Heart right ventricle (tissue), 16 donors: ENCODE measurements around the gene TCTA. TPM values are rescaled to one million over a fixed set of nuclear protein-coding genes. Genes with fewer than 3 reads are reported as not detected.

Source experiments
- ATAC-seq, 8 donors: fragments of 200-7000 bp; cut with Tn5 transposase; one replicate each; pipeline ENCODE4 v1.9.1; 2020; ENCODE audit warnings: mild to moderate bottlenecking in 8 of 8, moderate library complexity in 8 of 8, moderate number of reproducible peaks in 1 of 8
- DNase-seq, 2 donors: peaks; one replicate each; pipeline ENCODE4 v3.0.0-alpha.2; 2020
- H3K27ac ChIP-seq, 10 donors: fragments of 200-600 bp; sonication (generic) in 2 of 10; one replicate each; pipeline versions ENCODE4 v1.5.0 to v1.8.0; 2020 to 2022; ENCODE audit warnings: mild to moderate bottlenecking in 3 of 10
- H3K27me3 ChIP-seq, 7 donors: fragments of 200-600 bp; one replicate each; pipeline ENCODE4 v1.8.0; 2021 to 2022; ENCODE audit warnings: mild to moderate bottlenecking in 2 of 7
- H3K36me3 ChIP-seq, 9 donors: fragments of 200-600 bp; sonication (generic) in 1 of 9; one replicate each; pipeline versions ENCODE4 v1.5.0 to v1.8.0; 2020 to 2022; ENCODE audit warnings: mild to moderate bottlenecking in 2 of 9
- H3K4me1 ChIP-seq, 9 donors: fragments of 200-600 bp; sonication (generic) in 1 of 9; one replicate each; pipeline versions ENCODE4 v1.5.0 to v1.8.0; 2020 to 2022; ENCODE audit warnings: mild to moderate bottlenecking in 4 of 9
- H3K4me3 ChIP-seq, 10 donors: fragments of 200-600 bp; sonication (generic) in 2 of 10; one replicate each; pipeline versions ENCODE4 v1.5.0 to v1.8.0; 2020 to 2022; ENCODE audit warnings: mild to moderate bottlenecking in 7 of 10, moderate library complexity in 2 of 10
- H3K9me3 ChIP-seq, 11 donors: fragments of 200-600 bp in 10 of 11; sonication (generic) in 2 of 11; one replicate each; pipeline versions ENCODE4 v1.5.0 to v1.8.0; 2013 to 2022; ENCODE audit warnings: mild to moderate bottlenecking in 2 of 11, control low read depth in 1 of 11, moderate library complexity in 1 of 11
- WGBS, 2 donors: extraction: QIAGEN DNeasy Blood & Tissue Kit; methylation state at CpG; one replicate each; pipeline ENCODE4 v1.1.7; 2013; ENCODE audit warnings: inconsistent platforms in 1 of 2; 5-methylcytosine and 5-hydroxymethylcytosine counted together
- intact Hi-C, 10 donors: fragments of 100-400 bp; cut with DNase I; formaldehyde crosslinking; loops; one replicate each; pipeline versions ENCODE4 v1.11.1 to v1.14.2; 2022
- polyA plus RNA-seq, 2 donors: library from polyadenylated mRNA; stranded (reverse); fragments of 200-250 nt; gene quantifications; one replicate each; pipeline ENCODE4 v1.2.3, GENCODE V29; 2013
- total RNA-seq, 10 donors: library from RNA; stranded (reverse); fragmentation: NEBNext Ultra II Directional in 3 of 10; extraction: Animal tissue kit (Norgen Biotek cat#: 25700) in 3 of 10; gene quantifications; one replicate each; pipeline versions ENCODE4 v1.2.1 to v1.2.4, GENCODE V29; 2021 to 2023
- TF ChIP-seq, protein P1 (sequence below), 9 donors: fragments of 200-600 bp; sonication (generic) in 2 of 9; IDR thresholded peaks; one replicate each; pipeline versions ENCODE4 v1.5.0 to v1.8.0; 2021 to 2022; ENCODE audit warnings: antibody characterized with exemption in 9 of 9, mild to moderate bottlenecking in 5 of 9, moderate library complexity in 1 of 9
- donor health status: Arrhythmogenic right ventricular cardiomyopathy.
- donor health status: ischemic (EF 13 %, LVEDD 7.1; RV severe dilation, severe dysfunction).
- donor health status: healthy with polysubstance abuse.
- donor health status: DM: no; HTN: yes; CAD: no.
- donor health status: DM: no; HTN: no; CAD: no.
- donor health status: ischemic (EF 25% LVEDD 6.9; RV normal size, moderate dysfunction).
- donor health status: ischemic (EF 25% LVEDD 5.7; RV mildly dilated, moderate dysfunction).
- donor health status: healthy.
- donor health status: DM: yes; HTN: yes; CAD: no.
- donor health status: Ischemic cardiomyopathy.
- donor health status: ischemic (EF 35%, LVEDD 5.7; RV mildly dilated, moderate dysfunction).
- donor health status: nonischemic (EF 11% LVEDD 7.7; RV severe dilation, severe dysfunction).
- donor health status: DM: yes; HTN: yes; CAD: no.
- donor health status: PGD.
- donor health status: ischemic (EF 29% LVEDD 5.4; RV normal size, mild dysfunction).
- donor health status: nonischemic (EF 23%, LVEDD 6.1; RV moderate dilation, normal function).

TCTA gene
- total and polyA plus RNA-seq, 12 donors: 13.9 to 22.6 (median 17.6) TPM

DNA sequence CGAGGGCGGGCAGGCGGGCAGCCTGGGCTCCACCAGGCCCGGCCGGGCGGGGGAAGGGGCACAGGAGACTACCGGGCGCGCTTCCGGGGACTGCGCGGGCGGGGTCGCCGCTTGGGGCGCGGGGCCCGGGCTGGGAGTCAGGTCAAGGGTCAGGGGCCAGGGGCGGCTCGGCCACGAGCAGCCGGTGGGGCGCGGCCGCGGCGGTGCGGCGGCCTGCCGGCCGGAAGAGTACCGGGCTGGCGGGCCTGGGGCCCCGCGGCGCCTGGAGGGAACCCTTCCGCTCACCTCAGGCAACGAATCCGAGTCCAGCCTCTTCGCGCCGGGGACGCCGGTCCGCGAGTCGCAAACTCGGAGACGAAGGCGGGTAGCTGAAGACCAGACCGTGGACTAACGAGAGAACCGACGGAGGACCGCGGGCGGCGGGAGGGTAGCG lies 672 bp upstream of the TCTA start:
- Histone ChIP-seq H3K36me3 (peaks cover 0 to 29% (median 13%) of the 10 kb centered on the region in 9 donors), H3K27ac (peak overlapping the region; percentile 95 to 99 (median 98)), H3K9me3 (no peaks in the 10 kb centered on the region), H3K4me3 (peak overlapping the region; percentile 48 to 99 (median 91)), H3K4me1 (peaks cover 11 to 78% (median 68%) of the 10 kb centered on the region in 9 donors), H3K27me3 (no peaks in the 10 kb centered on the region)
- ATAC-seq (peak in 6 of 8 donors; percentile 1 to 32 (median 22)), DNase-seq (peak; percentile 51 to 65)
- intact Hi-C loops: loop anchor here in 8 of 10 donors (2.0 to 5.0 kb wide), 4 partner anchors 53 to 71 kb away; partner anchors contain the start of genes GPX1 (in 5 of the 8) and USP4 (in 4 of the 8)
- TF ChIP-seq, protein P1, sequence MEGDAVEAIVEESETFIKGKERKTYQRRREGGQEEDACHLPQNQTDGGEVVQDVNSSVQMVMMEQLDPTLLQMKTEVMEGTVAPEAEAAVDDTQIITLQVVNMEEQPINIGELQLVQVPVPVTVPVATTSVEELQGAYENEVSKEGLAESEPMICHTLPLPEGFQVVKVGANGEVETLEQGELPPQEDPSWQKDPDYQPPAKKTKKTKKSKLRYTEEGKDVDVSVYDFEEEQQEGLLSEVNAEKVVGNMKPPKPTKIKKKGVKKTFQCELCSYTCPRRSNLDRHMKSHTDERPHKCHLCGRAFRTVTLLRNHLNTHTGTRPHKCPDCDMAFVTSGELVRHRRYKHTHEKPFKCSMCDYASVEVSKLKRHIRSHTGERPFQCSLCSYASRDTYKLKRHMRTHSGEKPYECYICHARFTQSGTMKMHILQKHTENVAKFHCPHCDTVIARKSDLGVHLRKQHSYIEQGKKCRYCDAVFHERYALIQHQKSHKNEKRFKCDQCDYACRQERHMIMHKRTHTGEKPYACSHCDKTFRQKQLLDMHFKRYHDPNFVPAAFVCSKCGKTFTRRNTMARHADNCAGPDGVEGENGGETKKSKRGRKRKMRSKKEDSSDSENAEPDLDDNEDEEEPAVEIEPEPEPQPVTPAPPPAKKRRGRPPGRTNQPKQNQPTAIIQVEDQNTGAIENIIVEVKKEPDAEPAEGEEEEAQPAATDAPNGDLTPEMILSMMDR (IDR thresholded peaks at IDR 0.05): no peak
- WGBS, 2 donors: 0% methylated on average over 53 to 59 of the region's 59 CpGs

DNA sequence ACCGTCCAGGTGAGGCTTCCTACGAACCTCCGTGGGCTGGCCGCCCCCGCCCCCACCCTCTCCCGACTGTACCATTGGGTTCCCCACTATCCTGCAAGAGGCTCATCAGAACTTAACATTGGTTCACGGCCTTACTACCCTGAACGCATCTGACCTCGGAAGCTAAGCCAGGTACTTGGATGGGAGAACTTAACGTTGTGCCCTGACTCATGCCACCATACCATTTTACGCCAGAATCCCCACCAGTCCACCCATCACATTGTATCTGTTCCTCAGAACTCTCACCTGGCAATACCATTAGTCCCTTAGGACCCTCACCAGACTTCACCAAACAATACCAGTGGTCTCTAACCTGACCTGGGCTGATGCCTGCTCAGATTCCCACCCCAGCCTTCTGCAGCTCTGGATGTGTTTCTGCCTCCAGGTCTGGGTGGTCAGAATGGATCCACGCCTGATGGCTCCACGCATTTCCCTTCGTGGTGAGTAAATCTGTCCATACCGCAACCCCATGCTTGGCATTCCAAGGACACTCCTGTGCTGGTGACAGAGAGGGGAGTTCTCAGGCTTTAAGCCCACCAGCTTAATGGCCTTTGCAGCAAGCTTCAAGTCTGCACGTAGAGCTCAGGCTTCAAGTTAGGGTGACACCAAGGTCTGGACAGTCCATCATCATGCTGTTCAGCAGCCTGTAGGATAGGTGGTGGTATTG lies 562 bp downstream of the TCTA start:
- Histone ChIP-seq H3K36me3 (peaks cover 0 to 41% (median 13%) of the 10 kb centered on the region in 9 donors), H3K9me3 (no peaks in the 10 kb centered on the region), H3K4me3 (peak overlapping the region; percentile 73 to 99 (median 90)), H3K27ac (peak overlapping the region; percentile 86 to 99 (median 96)), H3K4me1 (peaks cover 11 to 78% (median 66%) of the 10 kb centered on the region in 9 donors), H3K27me3 (no peaks in the 10 kb centered on the region)
- 25 to 28% methylated on average over 16 of the region's 16 CpGs for WGBS, 2 donors
- intact Hi-C loops: loop anchor here in 7 of 10 donors (1.0 to 5.0 kb wide), 4 partner anchors 55 to 72 kb away; partner anchors contain the start of genes USP4 (in 5 of the 7) and GPX1 (in 4 of the 7)
- TF ChIP-seq, protein P1 (IDR thresholded peaks at IDR 0.05): no peak
- DNase-seq (no peak), ATAC-seq (peak in 2 of 8 donors; percentile 1 to 15)

DNA sequence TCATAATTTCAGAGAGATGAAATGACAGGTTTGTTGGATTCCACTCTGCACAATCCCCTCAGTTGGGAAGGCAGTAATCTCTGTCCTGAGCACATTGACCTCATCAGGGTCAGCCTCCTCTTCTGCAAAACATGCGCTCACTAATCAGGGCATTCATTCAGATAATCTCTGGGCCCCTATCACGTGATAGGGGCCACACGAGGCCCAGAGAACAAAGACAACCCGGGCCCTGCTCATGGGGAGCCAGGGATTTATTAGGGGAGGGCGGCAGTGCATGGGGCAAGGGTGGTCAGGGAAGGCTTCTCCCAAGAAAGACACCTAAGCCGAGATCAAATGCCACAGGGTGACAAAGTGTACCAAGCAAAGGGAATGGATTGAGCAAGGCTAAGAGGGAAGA lies 1.1 kb downstream of the TCTA start:
- Histone ChIP-seq H3K9me3 (no peaks in the 10 kb centered on the region), H3K4me3 (peak overlapping the region in 9 of 10 donors; percentile 81 to 99 (median 92)), H3K27ac (peak overlapping the region in 9 of 10 donors; percentile 95 to 99 (median 97)), H3K36me3 (peaks cover 0 to 45% (median 13%) of the 10 kb centered on the region in 9 donors), H3K4me1 (peaks cover 11 to 75% (median 64%) of the 10 kb centered on the region in 9 donors), H3K27me3 (no peaks in the 10 kb centered on the region)
- intact Hi-C loops: loop anchor here in 6 of 10 donors (2.0 to 5.0 kb wide), 3 partner anchors 56 to 73 kb away; partner anchors contain the start of genes GPX1 (in 4 of the 6) and USP4 (in 4 of the 6)
- no peak for ATAC-seq
- no peak for DNase-seq
- TF ChIP-seq, protein P1 (IDR thresholded peaks at IDR 0.05): no peak
- 70 to 79% methylated on average over 6 of the region's 6 CpGs for WGBS, 2 donors

DNA sequence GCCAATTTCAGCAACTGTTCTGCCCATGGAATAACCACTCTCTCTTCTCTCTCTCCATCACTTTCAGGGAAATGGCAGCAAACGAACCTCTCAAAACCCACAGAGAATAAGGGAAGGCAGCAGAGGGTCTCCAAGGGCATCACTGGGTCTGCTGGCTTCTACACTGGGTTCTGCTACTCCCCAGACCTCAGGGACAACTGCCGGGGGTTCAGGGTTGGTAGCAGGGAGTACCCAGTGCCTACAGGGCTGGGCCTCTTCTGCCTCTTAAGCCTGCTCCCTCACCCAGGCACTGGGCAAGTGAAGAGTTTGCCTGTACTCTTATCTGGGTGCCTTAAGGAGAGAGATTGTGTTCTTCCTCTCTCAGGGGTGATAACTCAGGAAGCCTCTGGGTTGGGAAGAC lies 2.5 kb downstream of the TCTA start:
- peaks cover 0 to 58% (median 13%) of the 10 kb centered on the region in 9 donors for H3K36me3 ChIP-seq
- WGBS, 2 donors: 80 to 88% methylated on average over 2 of the region's 2 CpGs
- peaks cover 11 to 63% (median 50%) of the 10 kb centered on the region in 9 donors for H3K4me1 ChIP-seq
- DNase-seq (no peak), ATAC-seq (no peak)
- H3K9me3 ChIP-seq: no peaks in the 10 kb centered on the region
- TF ChIP-seq, protein P1 (IDR thresholded peaks at IDR 0.05): no peak
- H3K27me3 ChIP-seq: no peaks in the 10 kb centered on the region
- intact Hi-C loops: loop anchor here in 6 of 10 donors (5.0 kb wide), 2 partner anchors 57 to 72 kb away; partner anchors contain the start of genes GPX1 (in 4 of the 6) and USP4 (in 3 of the 6)
- no peak overlapping the region for H3K4me3 ChIP-seq
- H3K27ac ChIP-seq: peak overlapping the region in 5 of 10 donors; percentile 12 to 98 (median 68)
